Measurements from ENCODE around the gene MRPL23.

The MRPL23 gene

DNA sequence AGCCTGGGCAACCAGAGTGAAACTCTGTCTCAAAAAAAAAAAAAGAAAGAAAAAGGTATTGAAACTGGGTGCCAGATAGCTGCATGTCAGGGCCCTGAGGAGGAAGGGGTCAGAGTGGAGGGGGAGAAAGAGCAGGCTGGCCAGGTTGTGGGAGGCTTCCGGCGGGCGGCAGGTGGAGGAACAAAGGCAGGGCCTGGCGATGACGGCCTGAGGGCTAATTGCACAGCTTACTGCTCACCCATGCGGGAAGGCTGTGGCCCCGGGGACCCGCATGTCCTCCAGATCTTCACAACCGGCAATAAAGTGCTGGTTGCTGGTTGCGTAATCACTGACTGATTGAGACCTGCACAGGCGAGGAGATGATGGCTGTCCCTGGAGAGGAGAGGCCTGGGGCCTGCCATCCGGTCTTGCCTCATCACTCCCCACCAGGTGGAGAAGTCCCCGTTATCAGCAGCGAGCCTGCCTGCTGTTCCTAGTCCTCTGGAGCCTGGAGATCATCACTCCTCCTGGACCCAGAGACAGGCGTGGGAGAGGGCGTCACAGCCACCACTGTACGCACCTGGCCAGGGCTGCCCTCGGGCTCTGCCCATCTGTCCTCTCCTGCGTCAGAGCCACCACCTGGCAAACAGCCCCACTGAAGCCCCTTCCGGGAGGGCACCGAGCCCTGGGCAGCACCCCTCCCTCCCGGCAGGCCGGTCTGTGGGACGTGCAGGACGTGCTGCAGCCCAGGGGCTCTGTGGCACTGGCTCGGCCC is 31.8 kb downstream of the MRPL23 start:
- no peaks in the 10 kb centered on the region for H3K36me3 ChIP-seq (ENCODE audit: control insufficient read depth in 2 of 2, insufficient read depth in 2 of 2, low read length in 2 of 2)
- no peak overlapping the region for H3K4me3 ChIP-seq (ENCODE audit: low read length in 2 of 2)
- no peak overlapping the region for H3K27ac ChIP-seq (ENCODE audit: low read depth in 2 of 2, low read length in 2 of 2)
- H3K27me3 ChIP-seq (ENCODE audit: control insufficient read depth in 2 of 2, insufficient read depth in 2 of 2, low read length in 2 of 2) = no peaks in the 10 kb centered on the region
- no peaks in the 10 kb centered on the region for H3K9me3 ChIP-seq (ENCODE audit: control insufficient read depth in 2 of 2, low read length in 2 of 2)
- H3K4me1 ChIP-seq (ENCODE audit: control insufficient read depth in 2 of 2, insufficient read depth in 2 of 2, low read length in 2 of 2) = no peaks in the 10 kb centered on the region
- no peak overlapping the region for H3K9ac ChIP-seq (ENCODE audit: low read depth in 1 of 2, low read length in 2 of 2)

DNA sequence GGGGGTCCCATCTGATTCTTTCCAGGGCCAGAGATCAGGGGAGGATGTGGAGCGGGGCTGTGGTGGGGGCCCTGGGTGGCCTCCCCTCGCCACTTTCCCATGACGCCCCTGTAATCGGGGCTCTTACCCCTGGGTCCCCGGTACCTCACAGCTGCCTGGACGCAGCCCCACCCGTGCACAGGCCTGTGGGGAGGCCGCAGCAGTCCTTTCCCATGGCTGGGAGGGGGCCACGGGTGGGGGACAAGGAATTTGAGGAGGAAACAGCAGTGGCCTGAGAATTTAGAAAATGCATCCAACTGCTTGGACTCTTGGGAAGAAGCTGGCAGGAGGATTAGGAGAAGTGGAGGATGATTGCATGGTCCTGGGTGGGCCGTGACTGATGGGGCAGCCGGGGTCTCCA is 32.5 kb downstream of the MRPL23 start:
- no peaks in the 10 kb centered on the region for H3K27me3 ChIP-seq (ENCODE audit: control insufficient read depth in 2 of 2, insufficient read depth in 2 of 2, low read length in 2 of 2)
- H3K4me3 ChIP-seq (ENCODE audit: low read length in 2 of 2) = no peak overlapping the region

GRCh38 chr11:1982873-1983600 is 35.9 kb downstream of the MRPL23 start:
- H3K4me3 ChIP-seq (ENCODE audit: low read length in 2 of 2) = no peak overlapping the region
- no peaks in the 10 kb centered on the region for H3K4me1 ChIP-seq (ENCODE audit: control insufficient read depth in 2 of 2, insufficient read depth in 2 of 2, low read length in 2 of 2)
- no peaks in the 10 kb centered on the region for H3K9me3 ChIP-seq (ENCODE audit: control insufficient read depth in 2 of 2, low read length in 2 of 2)
- H3K9ac ChIP-seq (ENCODE audit: low read depth in 1 of 2, low read length in 2 of 2) = no peak overlapping the region
- H3K27ac ChIP-seq (ENCODE audit: low read depth in 2 of 2, low read length in 2 of 2) = no peak overlapping the region
- H3K27me3 ChIP-seq (ENCODE audit: control insufficient read depth in 2 of 2, insufficient read depth in 2 of 2, low read length in 2 of 2) = no peaks in the 10 kb centered on the region
- no peaks in the 10 kb centered on the region for H3K36me3 ChIP-seq (ENCODE audit: control insufficient read depth in 2 of 2, insufficient read depth in 2 of 2, low read length in 2 of 2)

More for the DNA sequence above, 32.5 kb downstream of the MRPL23 start:
- Histone ChIP-seq H3K9me3 (ENCODE audit: control insufficient read depth in 2 of 2, low read length in 2 of 2) (no peaks in the 10 kb centered on the region), H3K4me1 (ENCODE audit: control insufficient read depth in 2 of 2, insufficient read depth in 2 of 2, low read length in 2 of 2) (no peaks in the 10 kb centered on the region), H3K27ac (ENCODE audit: low read depth in 2 of 2, low read length in 2 of 2) (no peak overlapping the region), H3K9ac (ENCODE audit: low read depth in 1 of 2, low read length in 2 of 2) (no peak overlapping the region), H3K36me3 (ENCODE audit: control insufficient read depth in 2 of 2, insufficient read depth in 2 of 2, low read length in 2 of 2) (no peaks in the 10 kb centered on the region)

GRCh38 chr11:1983601-1983961 is 36.4 kb downstream of the MRPL23 start:
- Histone ChIP-seq H3K4me1 (ENCODE audit: control insufficient read depth in 2 of 2, insufficient read depth in 2 of 2, low read length in 2 of 2) (no peaks in the 10 kb centered on the region), H3K9ac (ENCODE audit: low read depth in 1 of 2, low read length in 2 of 2) (no peak overlapping the region), H3K9me3 (ENCODE audit: control insufficient read depth in 2 of 2, low read length in 2 of 2) (no peaks in the 10 kb centered on the region), H3K4me3 (ENCODE audit: low read length in 2 of 2) (no peak overlapping the region), H3K27me3 (ENCODE audit: control insufficient read depth in 2 of 2, insufficient read depth in 2 of 2, low read length in 2 of 2) (no peaks in the 10 kb centered on the region), H3K36me3 (ENCODE audit: control insufficient read depth in 2 of 2, insufficient read depth in 2 of 2, low read length in 2 of 2) (no peaks in the 10 kb centered on the region), H3K27ac (ENCODE audit: low read depth in 2 of 2, low read length in 2 of 2) (no peak overlapping the region)

GRCh38 chr11:1987024-1987423 is 39.9 kb downstream of the MRPL23 start:
- Histone ChIP-seq H3K36me3 (ENCODE audit: control insufficient read depth in 2 of 2, insufficient read depth in 2 of 2, low read length in 2 of 2) (no peaks in the 10 kb centered on the region), H3K27ac (ENCODE audit: low read depth in 2 of 2, low read length in 2 of 2) (no peak overlapping the region), H3K4me1 (ENCODE audit: control insufficient read depth in 2 of 2, insufficient read depth in 2 of 2, low read length in 2 of 2) (no peaks in the 10 kb centered on the region), H3K4me3 (ENCODE audit: low read length in 2 of 2) (no peak overlapping the region), H3K27me3 (ENCODE audit: control insufficient read depth in 2 of 2, insufficient read depth in 2 of 2, low read length in 2 of 2) (no peaks in the 10 kb centered on the region), H3K9ac (ENCODE audit: low read depth in 1 of 2, low read length in 2 of 2) (no peak overlapping the region), H3K9me3 (ENCODE audit: control insufficient read depth in 2 of 2, low read length in 2 of 2) (no peaks in the 10 kb centered on the region)

- Histone ChIP-seq H3K27ac (ENCODE audit: low read depth in 2 of 2, low read length in 2 of 2) (no peak overlapping the region), H3K9ac (ENCODE audit: low read depth in 1 of 2, low read length in 2 of 2) (no peak overlapping the region), H3K9me3 (ENCODE audit: control insufficient read depth in 2 of 2, low read length in 2 of 2) (no peaks in the 10 kb centered on the region)
Observed at GRCh38 chr11:1988174-1988573, 41.0 kb downstream of the MRPL23 start.

GRCh38 chr11:1988667-1989317 is 41.7 kb downstream of the MRPL23 start:
- H3K4me1 ChIP-seq (ENCODE audit: control insufficient read depth in 2 of 2, insufficient read depth in 2 of 2, low read length in 2 of 2) = no peaks in the 10 kb centered on the region
- H3K9me3 ChIP-seq (ENCODE audit: control insufficient read depth in 2 of 2, low read length in 2 of 2) = no peaks in the 10 kb centered on the region
- H3K27me3 ChIP-seq (ENCODE audit: control insufficient read depth in 2 of 2, insufficient read depth in 2 of 2, low read length in 2 of 2) = no peaks in the 10 kb centered on the region
- no peaks in the 10 kb centered on the region for H3K36me3 ChIP-seq (ENCODE audit: control insufficient read depth in 2 of 2, insufficient read depth in 2 of 2, low read length in 2 of 2)
- H3K4me3 ChIP-seq (ENCODE audit: low read length in 2 of 2) = no peak overlapping the region
- H3K27ac ChIP-seq (ENCODE audit: low read depth in 2 of 2, low read length in 2 of 2) = no peak overlapping the region
- no peak overlapping the region for H3K9ac ChIP-seq (ENCODE audit: low read depth in 1 of 2, low read length in 2 of 2)

More at GRCh38 chr11:1988174-1988573, 41.0 kb downstream of the MRPL23 start:
- no peaks in the 10 kb centered on the region for H3K27me3 ChIP-seq (ENCODE audit: control insufficient read depth in 2 of 2, insufficient read depth in 2 of 2, low read length in 2 of 2)
- no peaks in the 10 kb centered on the region for H3K36me3 ChIP-seq (ENCODE audit: control insufficient read depth in 2 of 2, insufficient read depth in 2 of 2, low read length in 2 of 2)
- no peaks in the 10 kb centered on the region for H3K4me1 ChIP-seq (ENCODE audit: control insufficient read depth in 2 of 2, insufficient read depth in 2 of 2, low read length in 2 of 2)
- no peak overlapping the region for H3K4me3 ChIP-seq (ENCODE audit: low read length in 2 of 2)

DNA sequence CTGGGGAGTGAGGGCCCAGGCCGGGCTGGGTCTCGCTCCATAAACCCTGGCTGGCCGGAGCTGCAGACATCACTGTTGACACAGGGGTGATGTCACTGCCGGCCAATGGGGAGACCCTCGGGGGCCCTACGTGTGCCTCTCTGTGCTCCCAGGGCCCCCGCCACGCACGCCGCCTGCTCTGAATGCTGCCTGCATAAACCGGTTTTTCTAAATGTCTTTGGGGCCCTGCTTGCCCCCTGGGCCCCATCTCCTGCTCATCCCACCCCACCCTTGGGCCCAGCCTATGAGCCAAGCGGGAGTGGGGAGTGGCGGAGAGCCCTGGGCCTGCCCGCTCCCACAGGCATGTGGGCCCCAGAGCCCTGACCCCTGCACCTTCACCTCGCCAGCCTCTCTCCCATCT is 42.8 kb downstream of the MRPL23 start:
- no peak overlapping the region for H3K9ac ChIP-seq (ENCODE audit: low read depth in 1 of 2, low read length in 2 of 2)
- no peaks in the 10 kb centered on the region for H3K4me1 ChIP-seq (ENCODE audit: control insufficient read depth in 2 of 2, insufficient read depth in 2 of 2, low read length in 2 of 2)
- H3K9me3 ChIP-seq (ENCODE audit: control insufficient read depth in 2 of 2, low read length in 2 of 2) = no peaks in the 10 kb centered on the region
- no peak overlapping the region for H3K27ac ChIP-seq (ENCODE audit: low read depth in 2 of 2, low read length in 2 of 2)
- no peaks in the 10 kb centered on the region for H3K36me3 ChIP-seq (ENCODE audit: control insufficient read depth in 2 of 2, insufficient read depth in 2 of 2, low read length in 2 of 2)
- no peaks in the 10 kb centered on the region for H3K27me3 ChIP-seq (ENCODE audit: control insufficient read depth in 2 of 2, insufficient read depth in 2 of 2, low read length in 2 of 2)
- H3K4me3 ChIP-seq (ENCODE audit: low read length in 2 of 2) = no peak overlapping the region

- no peaks in the 10 kb centered on the region for H3K4me1 ChIP-seq (ENCODE audit: control insufficient read depth in 2 of 2, insufficient read depth in 2 of 2, low read length in 2 of 2)
- no peak overlapping the region for H3K4me3 ChIP-seq (ENCODE audit: low read length in 2 of 2)
- no peaks in the 10 kb centered on the region for H3K27me3 ChIP-seq (ENCODE audit: control insufficient read depth in 2 of 2, insufficient read depth in 2 of 2, low read length in 2 of 2)
- H3K9ac ChIP-seq (ENCODE audit: low read depth in 1 of 2, low read length in 2 of 2) = no peak overlapping the region
- H3K27ac ChIP-seq (ENCODE audit: low read depth in 2 of 2, low read length in 2 of 2) = no peak overlapping the region
- H3K9me3 ChIP-seq (ENCODE audit: control insufficient read depth in 2 of 2, low read length in 2 of 2) = no peaks in the 10 kb centered on the region
- H3K36me3 ChIP-seq (ENCODE audit: control insufficient read depth in 2 of 2, insufficient read depth in 2 of 2, low read length in 2 of 2) = no peaks in the 10 kb centered on the region
Observed at GRCh38 chr11:1990872-1991578, 43.9 kb downstream of the MRPL23 start.

GRCh38 chr11:1992111-1992510 is 45.0 kb downstream of the MRPL23 start:
- Histone ChIP-seq H3K9me3 (ENCODE audit: control insufficient read depth in 2 of 2, low read length in 2 of 2) (no peaks in the 10 kb centered on the region), H3K4me1 (ENCODE audit: control insufficient read depth in 2 of 2, insufficient read depth in 2 of 2, low read length in 2 of 2) (no peaks in the 10 kb centered on the region), H3K4me3 (ENCODE audit: low read length in 2 of 2) (no peak overlapping the region), H3K36me3 (ENCODE audit: control insufficient read depth in 2 of 2, insufficient read depth in 2 of 2, low read length in 2 of 2) (no peaks in the 10 kb centered on the region), H3K9ac (ENCODE audit: low read depth in 1 of 2, low read length in 2 of 2) (no peak overlapping the region), H3K27me3 (ENCODE audit: control insufficient read depth in 2 of 2, insufficient read depth in 2 of 2, low read length in 2 of 2) (no peaks in the 10 kb centered on the region), H3K27ac (ENCODE audit: low read depth in 2 of 2, low read length in 2 of 2) (no peak overlapping the region)
